HCT116 (cell line): ENCODE data around the gene TP53RK.

Experiments
- ATF3 ChIP-seq: IDR thresholded peaks from 2 replicates; pipeline ENCODE4 v1.6.1; 2012
- CEBPB ChIP-seq: IDR thresholded peaks from 2 replicates; pipeline ENCODE4 v1.6.1; 2012; ENCODE audit warnings: low read depth
- EGR1 ChIP-seq: IDR thresholded peaks from 2 replicates; pipeline ENCODE4 v1.6.1; 2012; ENCODE audit warnings: low read depth
- ELF1 ChIP-seq: IDR thresholded peaks from 2 replicates; pipeline ENCODE4 v1.6.1; 2012; ENCODE audit warnings: low read depth, borderline replicate concordance
- EZH2phosphoT487 ChIP-seq: fragments of 200-600 bp; IDR thresholded peaks from 2 replicates; pipeline ENCODE4 v1.6.1; 2018; ENCODE audit warnings: antibody characterized with exemption, borderline replicate concordance
- JUND ChIP-seq: IDR thresholded peaks from 2 replicates; pipeline ENCODE4 v1.6.1; 2012
- POLR2A ChIP-seq: IDR thresholded peaks from 2 replicates; pipeline ENCODE4 v1.7.0; 2011; ENCODE audit warnings: borderline replicate concordance; ENCODE audit not compliant: insufficient read depth, insufficient read length; ENCODE audit errors: extremely low read depth
- POLR2AphosphoS5 ChIP-seq: IDR thresholded peaks from 2 replicates; pipeline ENCODE4 v1.6.1; 2011; ENCODE audit warnings: mild to moderate bottlenecking, low read depth, low read length, moderate library complexity
- RAD21 ChIP-seq: IDR thresholded peaks from 2 replicates; pipeline ENCODE4 v1.6.1; 2012; ENCODE audit warnings: low read depth, mild to moderate bottlenecking
- SIN3A ChIP-seq: IDR thresholded peaks from 2 replicates; pipeline ENCODE4 v1.6.1; 2012; ENCODE audit warnings: low read depth
- SP1 ChIP-seq: IDR thresholded peaks from 2 replicates; pipeline ENCODE4 v1.6.1; 2012; ENCODE audit warnings: low read depth
- TCF7L2 ChIP-seq: IDR thresholded peaks from 2 replicates; pipeline ENCODE4 v1.7.0; 2011; ENCODE audit warnings: borderline replicate concordance, inconsistent platforms; ENCODE audit not compliant: insufficient read depth, insufficient read length; ENCODE audit errors: extremely low read depth
- TF ChIP-seq, protein P1 (sequence below), 3 experiments: fragments of 200-600 bp in 1 of 3; sonication (generic) in 1 of 3; IDR thresholded peaks in 2 of 3; conservative IDR thresholded peaks in 1 of 3; 2 replicates each; pipeline ENCODE4 v1.5.1; 2012 to 2017; ENCODE audit warnings: low read depth in 2 of 3, low read length in 2 of 3, antibody characterized with exemption in 1 of 3, borderline replicate concordance in 1 of 3, control low read depth in 1 of 3, mild to moderate bottlenecking in 1 of 3, mixed read lengths in 1 of 3, mixed run types in 1 of 3, moderate library complexity in 1 of 3; ENCODE audit not compliant: insufficient read depth in 1 of 3

DNA sequence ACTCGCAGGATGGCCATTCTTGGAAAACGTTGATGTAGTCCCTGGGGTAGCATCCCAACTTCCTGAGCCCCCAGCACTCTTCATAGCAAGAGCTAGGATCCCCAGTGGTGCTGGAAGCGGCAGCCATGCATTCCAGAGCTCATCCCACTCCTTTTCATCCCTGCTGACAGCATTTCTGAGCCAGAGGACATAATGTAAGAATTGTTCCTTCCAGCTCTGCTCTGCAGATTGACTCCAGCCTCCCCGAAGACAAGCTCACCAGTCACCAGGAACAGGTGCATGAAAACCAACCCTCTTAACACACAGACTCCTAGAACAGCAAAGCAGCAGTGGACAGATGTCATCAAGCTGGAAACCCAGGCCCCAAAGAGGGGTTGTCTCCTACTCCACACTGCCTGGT is 41.8 kb downstream of the TP53RK start:
- TF ChIP-seq, protein P1, sequence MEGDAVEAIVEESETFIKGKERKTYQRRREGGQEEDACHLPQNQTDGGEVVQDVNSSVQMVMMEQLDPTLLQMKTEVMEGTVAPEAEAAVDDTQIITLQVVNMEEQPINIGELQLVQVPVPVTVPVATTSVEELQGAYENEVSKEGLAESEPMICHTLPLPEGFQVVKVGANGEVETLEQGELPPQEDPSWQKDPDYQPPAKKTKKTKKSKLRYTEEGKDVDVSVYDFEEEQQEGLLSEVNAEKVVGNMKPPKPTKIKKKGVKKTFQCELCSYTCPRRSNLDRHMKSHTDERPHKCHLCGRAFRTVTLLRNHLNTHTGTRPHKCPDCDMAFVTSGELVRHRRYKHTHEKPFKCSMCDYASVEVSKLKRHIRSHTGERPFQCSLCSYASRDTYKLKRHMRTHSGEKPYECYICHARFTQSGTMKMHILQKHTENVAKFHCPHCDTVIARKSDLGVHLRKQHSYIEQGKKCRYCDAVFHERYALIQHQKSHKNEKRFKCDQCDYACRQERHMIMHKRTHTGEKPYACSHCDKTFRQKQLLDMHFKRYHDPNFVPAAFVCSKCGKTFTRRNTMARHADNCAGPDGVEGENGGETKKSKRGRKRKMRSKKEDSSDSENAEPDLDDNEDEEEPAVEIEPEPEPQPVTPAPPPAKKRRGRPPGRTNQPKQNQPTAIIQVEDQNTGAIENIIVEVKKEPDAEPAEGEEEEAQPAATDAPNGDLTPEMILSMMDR (IDR thresholded peaks at IDR 0.05 in 2 of 3, conservative IDR thresholded peaks at IDR 0.05 in 1 of 3; ENCODE audit: borderline replicate concordance in 1 of 3, insufficient read depth in 1 of 3, low read depth in 2 of 3, low read length in 2 of 3) = no peak
- TF ChIP-seq ATF3 = no peak
- TF ChIP-seq ELF1 = no peak
- TF ChIP-seq POLR2AphosphoS5 = no peak
- no peak for TF ChIP-seq RAD21
- no peak for TF ChIP-seq EZH2phosphoT487
- no peak for TF ChIP-seq POLR2A
- TF ChIP-seq EGR1 = no peak
- TF ChIP-seq SP1 = no peak
- TF ChIP-seq JUND = no peak
- TF ChIP-seq TCF7L2 = no peak
- no peak for TF ChIP-seq SIN3A
- TF ChIP-seq CEBPB = no peak
